ENCODE measurements around the gene TRMT61A.

DNA sequence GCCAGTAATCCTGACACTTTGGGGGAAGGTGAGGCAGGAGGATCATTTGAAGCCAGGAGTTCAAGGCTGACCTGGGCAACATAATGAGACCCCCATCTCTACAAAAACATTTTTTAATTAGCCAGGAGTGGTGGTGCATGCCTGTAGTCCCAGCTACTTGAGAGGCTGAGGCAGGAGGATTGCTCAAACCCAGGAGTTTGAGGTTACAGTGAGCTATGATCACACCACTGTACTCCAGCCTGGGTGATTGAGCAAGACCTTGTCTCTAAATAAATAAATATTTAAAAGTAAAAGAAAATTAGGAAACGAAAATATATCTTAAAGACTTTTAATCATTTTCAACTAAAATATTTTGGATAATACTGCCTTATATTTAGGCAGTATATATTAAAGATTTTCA is 32.2 kb upstream of the TRMT61A start:
- TF ChIP-seq CTCF (conservative IDR thresholded peaks at IDR 0.05): no peak
- TF ChIP-seq EZH2 (IDR thresholded peaks at IDR 0.05; ENCODE audit: low read depth): no peak
